Ascending aorta (tissue), 2 donors: Measurements from ENCODE around the gene C6. TPM values are rescaled to one million over a fixed set of nuclear protein-coding genes. Genes with fewer than 3 reads are reported as not detected.
A peak's percentile ranks its signal among the peaks of the same experiment; 100 is the strongest.
"Not testable (repeated sequence)": the region's sequence is repeated elsewhere in the genome, so short reads cannot be mapped to it uniquely, and the experiment has no call there.

Source experiments
- DNase-seq, 2 donors: peaks; one replicate each; pipeline ENCODE4 v3.0.0-alpha.2; 2019; ENCODE audit warnings: low spot score in 2 of 2
- H3K27ac ChIP-seq, 2 donors: fragments of 200-600 bp; sonication (generic); one replicate each; pipeline ENCODE4 v1.5.1; 2016 to 2017; ENCODE audit warnings: mild to moderate bottlenecking in 1 of 2
- H3K27me3 ChIP-seq: fragments of 200-600 bp; sonication (generic); one replicate; pipeline ENCODE4 v1.5.1; 2017
- H3K36me3 ChIP-seq, 2 donors: fragments of 200-600 bp; sonication (generic); one replicate each; pipeline ENCODE4 v1.5.1; 2016
- H3K4me1 ChIP-seq, 2 donors: fragments of 200-600 bp; sonication (generic); one replicate each; pipeline ENCODE4 v1.5.1; 2016 to 2017; ENCODE audit warnings: mild to moderate bottlenecking in 1 of 2
- H3K4me3 ChIP-seq, 2 donors: fragments of 200-600 bp; sonication (generic); one replicate each; pipeline ENCODE4 v1.5.1; 2016 to 2017; ENCODE audit warnings: mild to moderate bottlenecking in 1 of 2
- H3K9me3 ChIP-seq, 2 donors: fragments of 200-600 bp; sonication (generic); one replicate each; pipeline ENCODE4 v1.5.1; 2016
- CTCF ChIP-seq, 3 experiments: fragments of 200-600 bp in 2 of 3; fragments of 450-650 bp in 1 of 3; sonication (generic) in 2 of 3; IDR thresholded peaks; one replicate each; pipeline ENCODE4 v1.5.1; 2016 to 2019; ENCODE audit warnings: antibody characterized with exemption in 3 of 3, mild to moderate bottlenecking in 1 of 3, moderate library complexity in 1 of 3
- intact Hi-C: fragments of 100-400 bp; cut with DNase I; formaldehyde crosslinking; loops from one replicate; pipeline ENCODE4 v1.15.1; 2023
- total RNA-seq: library from RNA; depleted of rRNA; stranded (reverse); fragments of >200 nt; gene quantifications from one replicate; pipeline ENCODE4 v1.1.0, GENCODE V29; 2016

Gene C6
- total RNA-seq, 1 donor from 2014 or later, result 1.9 TPM

- H3K4me3 ChIP-seq, result no peak overlapping the region
- H3K27ac ChIP-seq, result no peak overlapping the region
- intact Hi-C loops, result no loop called here
- no peak for TF ChIP-seq CTCF (IDR thresholded peaks at IDR 0.05)
- H3K4me1 ChIP-seq, result no peaks in the 10 kb centered on the region
- H3K9me3 ChIP-seq, result peaks cover 3 to 12% of the 10 kb centered on the region in 2 donors
- no peaks in the 10 kb centered on the region for H3K27me3 ChIP-seq
- no peak for DNase-seq
- no peaks in the 10 kb centered on the region for H3K36me3 ChIP-seq
Observed at GRCh38 chr5:41232797-41233196, 19.5 kb upstream of the C6 start.

GRCh38 chr5:41230276-41230675 lies 16.9 kb upstream of the C6 start:
- H3K27ac ChIP-seq, H3K27me3 ChIP-seq, H3K4me3 ChIP-seq, H3K4me1 ChIP-seq, H3K36me3 ChIP-seq, intact Hi-C loops, DNase-seq: not testable (repeated sequence)
- H3K9me3 ChIP-seq, result peaks cover 3 to 12% of the 10 kb centered on the region in 2 donors

- Histone ChIP-seq H3K27ac (no peak overlapping the region), H3K4me1 (peaks cover 3 to 7% of the 10 kb centered on the region in 2 donors), H3K4me3 (no peak overlapping the region), H3K27me3 (no peaks in the 10 kb centered on the region), H3K9me3 (no peaks in the 10 kb centered on the region), H3K36me3 (no peaks in the 10 kb centered on the region)
- TF ChIP-seq CTCF (IDR thresholded peaks at IDR 0.05), result no peak
- DNase-seq, result no peak
- intact Hi-C loops, result no loop called here
Observed at GRCh38 chr5:41223962-41224361, 10.6 kb upstream of the C6 start.

GRCh38 chr5:41219658-41220269 lies 6.4 kb upstream of the C6 start:
- DNase-seq, result no peak
- H3K27ac ChIP-seq, result peak overlapping the region in 1 of 2 donors; percentile 30
- H3K9me3 ChIP-seq, result no peaks in the 10 kb centered on the region
- H3K4me3 ChIP-seq, result no peak overlapping the region
- no peaks in the 10 kb centered on the region for H3K36me3 ChIP-seq
- no peaks in the 10 kb centered on the region for H3K27me3 ChIP-seq
- no peak for TF ChIP-seq CTCF (IDR thresholded peaks at IDR 0.05)
- H3K4me1 ChIP-seq, result peaks cover 6 to 7% of the 10 kb centered on the region in 2 donors
- intact Hi-C loops, result no loop called here

- intact Hi-C loops, result no loop called here
- no peaks in the 10 kb centered on the region for H3K9me3 ChIP-seq
- no peak for TF ChIP-seq CTCF (IDR thresholded peaks at IDR 0.05)
- no peak overlapping the region for H3K4me3 ChIP-seq
- no peak for DNase-seq
- no peaks in the 10 kb centered on the region for H3K36me3 ChIP-seq
- no peaks in the 10 kb centered on the region for H3K27me3 ChIP-seq
- peak overlapping the region; percentile 29 to 30 for H3K27ac ChIP-seq
- peaks cover 6 to 7% of the 10 kb centered on the region in 2 donors for H3K4me1 ChIP-seq
Observed at GRCh38 chr5:41218929-41219657, 5.8 kb upstream of the C6 start.

- intact Hi-C loops, result no loop called here
- H3K36me3 ChIP-seq, result no peaks in the 10 kb centered on the region
- TF ChIP-seq CTCF (IDR thresholded peaks at IDR 0.05), result no peak
Observed at GRCh38 chr5:41214182-41214581, 850 bp upstream of the C6 start.

More at GRCh38 chr5:41214182-41214581, 850 bp upstream of the C6 start:
- Histone ChIP-seq H3K27me3 (no peaks in the 10 kb centered on the region), H3K9me3 (no peaks in the 10 kb centered on the region), H3K4me3 (no peak overlapping the region), H3K27ac (no peak overlapping the region), H3K4me1 (peaks cover 0 to 5% of the 10 kb centered on the region in 2 donors)
- no peak for DNase-seq
